GM08714 (cell line): ENCODE data around the gene APOC4.

Experiments used
- H3K4me3 ChIP-seq: fragments of 200-500 bp; sonication (Bioruptor generic); 2 replicates; pipeline ENCODE4 v1.5.1; 2014; ENCODE audit warnings: mild to moderate bottlenecking, low read length, inconsistent platforms
- ZNF274 ChIP-seq: IDR thresholded peaks from 2 replicates; pipeline ENCODE4 v1.6.1; 2012; ENCODE audit warnings: mild to moderate bottlenecking, low read depth, low read length

Gene APOC4, protein sequence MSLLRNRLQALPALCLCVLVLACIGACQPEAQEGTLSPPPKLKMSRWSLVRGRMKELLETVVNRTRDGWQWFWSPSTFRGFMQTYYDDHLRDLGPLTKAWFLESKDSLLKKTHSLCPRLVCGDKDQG

DNA sequence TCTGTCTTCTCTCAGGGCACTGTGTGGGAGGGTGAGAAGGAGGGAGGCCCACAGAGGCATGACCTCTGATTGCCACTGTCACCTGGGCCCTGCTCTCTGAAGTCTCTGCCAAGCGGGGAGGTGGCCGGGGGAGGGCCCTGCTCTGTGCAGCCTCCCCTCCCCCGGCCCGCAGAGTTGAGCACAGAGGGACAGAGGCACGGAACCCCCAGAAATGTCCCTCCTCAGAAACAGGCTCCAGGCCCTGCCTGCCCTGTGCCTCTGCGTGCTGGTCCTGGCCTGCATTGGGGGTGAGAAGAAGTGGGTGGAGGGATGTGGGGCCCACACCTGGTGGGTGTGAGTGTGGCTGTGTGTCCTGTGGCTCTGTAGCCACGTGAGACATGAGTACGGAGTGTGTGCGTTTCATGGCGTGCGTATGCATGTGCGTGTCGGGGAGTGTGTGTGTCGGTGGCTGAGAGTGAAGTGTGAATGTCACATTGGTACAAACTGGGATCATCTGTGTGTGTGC is at the start of gene APOC4:
Gene APOC4 (plus strand): TSS at position 171 of the 505 bp plus-strand sequence. CDS start 41 bp downstream, at position 212.
- TF ChIP-seq ZNF274 = no peak

DNA sequence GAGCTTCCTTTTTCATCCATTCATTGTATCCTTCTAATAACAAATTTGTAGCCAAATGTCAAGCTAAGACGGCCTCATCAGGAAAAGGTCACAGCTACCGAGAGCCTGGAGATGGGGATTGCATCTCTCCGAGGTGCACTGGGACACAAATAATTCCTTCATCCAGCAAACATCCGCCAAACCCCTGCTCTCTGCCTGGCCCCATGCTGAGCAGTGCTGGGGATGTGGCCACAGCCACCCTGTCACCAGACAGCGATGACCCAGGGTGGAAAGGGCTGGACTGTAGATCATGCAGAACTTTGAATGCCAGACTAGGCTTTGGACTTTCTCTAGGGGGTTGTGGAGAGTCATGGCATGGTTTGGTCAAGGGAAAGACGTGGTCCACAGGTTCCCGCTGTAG is 49.1 kb upstream of the APOC4 start:
- TF ChIP-seq ZNF274 = no peak
- H3K4me3 ChIP-seq = no peak overlapping the region; the same call in 1 of the 2 replicates

More for the DNA sequence above, at the start of gene APOC4:
- H3K4me3 ChIP-seq = no peak within 1 kb of the TSS

DNA sequence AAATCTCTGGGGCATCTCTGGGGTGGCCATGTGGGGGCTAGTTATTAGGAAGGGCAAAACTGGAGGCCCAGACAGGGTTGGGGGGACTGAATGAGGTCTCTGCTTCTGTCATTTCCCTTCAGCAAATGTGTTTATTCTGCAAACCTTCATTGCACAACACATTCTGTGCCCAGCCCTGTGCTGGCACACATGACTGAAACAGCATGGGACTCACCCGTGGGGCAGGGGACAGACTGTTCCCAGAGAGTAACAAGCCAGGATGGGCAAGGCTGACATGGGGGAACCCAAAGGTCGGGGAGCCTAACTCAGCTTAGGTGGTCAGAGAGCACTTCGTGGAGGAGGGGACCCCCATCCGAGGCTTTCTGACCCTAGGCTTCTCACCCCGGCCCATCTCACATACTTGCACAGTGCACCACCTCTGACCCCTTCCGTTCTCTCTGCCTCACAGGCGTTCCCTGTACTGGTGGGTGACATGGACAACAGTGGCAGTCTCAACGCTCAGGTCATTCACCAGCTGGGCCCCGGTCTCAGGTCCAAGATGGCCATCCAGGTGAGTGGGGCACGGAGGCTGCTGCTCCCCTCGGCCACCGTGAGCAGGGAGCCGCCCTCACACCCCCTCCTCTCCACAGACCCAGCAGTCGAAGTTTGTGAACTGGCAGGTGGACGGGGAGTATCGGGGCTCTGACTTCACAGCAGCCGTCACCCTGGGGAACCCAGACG is 48.5 kb upstream of the APOC4 start:
- TF ChIP-seq ZNF274 = no peak

DNA sequence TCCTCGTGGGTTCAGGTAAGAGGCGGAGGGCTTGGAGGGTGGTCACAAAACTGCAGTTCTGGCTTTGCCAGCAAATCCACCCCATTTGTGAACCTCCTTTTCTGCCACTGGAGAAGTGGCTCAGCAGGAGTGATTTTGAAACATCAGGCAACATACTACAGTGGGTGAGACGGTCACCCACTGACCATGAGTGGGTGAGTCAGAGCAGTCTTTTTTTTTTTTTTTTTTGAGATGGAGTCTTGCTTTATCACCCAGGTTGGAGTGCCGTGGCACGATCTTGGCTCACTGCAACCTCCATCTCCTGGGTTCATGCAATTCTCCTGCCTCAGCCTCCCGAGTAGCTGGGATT is 48.0 kb upstream of the APOC4 start:
- H3K4me3 ChIP-seq = no peak overlapping the region
- no peak for TF ChIP-seq ZNF274

More for the DNA sequence above, 48.5 kb upstream of the APOC4 start:
- no peak overlapping the region for H3K4me3 ChIP-seq

DNA sequence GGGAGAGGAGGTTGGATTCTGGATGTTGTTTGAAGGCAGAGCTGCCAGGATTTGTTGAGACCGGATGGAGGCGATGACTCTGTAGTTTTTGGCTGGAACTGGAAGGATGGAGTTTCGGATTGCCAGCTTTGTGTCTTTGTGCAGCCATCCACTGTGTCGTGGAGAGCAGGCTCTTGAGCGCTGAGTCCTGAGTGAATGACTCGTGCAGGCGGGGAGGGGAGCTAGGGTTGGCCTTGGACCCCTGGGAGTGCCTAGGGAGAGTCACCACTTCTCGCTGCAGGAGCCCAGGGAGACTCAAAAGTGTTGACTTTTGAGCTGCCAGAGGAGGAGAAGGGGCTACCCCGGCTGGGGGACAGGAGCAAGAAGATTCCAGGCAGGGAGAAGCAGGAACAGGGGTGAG is 47.1 kb upstream of the APOC4 start:
- no peak overlapping the region for H3K4me3 ChIP-seq
- TF ChIP-seq ZNF274 = no peak

DNA sequence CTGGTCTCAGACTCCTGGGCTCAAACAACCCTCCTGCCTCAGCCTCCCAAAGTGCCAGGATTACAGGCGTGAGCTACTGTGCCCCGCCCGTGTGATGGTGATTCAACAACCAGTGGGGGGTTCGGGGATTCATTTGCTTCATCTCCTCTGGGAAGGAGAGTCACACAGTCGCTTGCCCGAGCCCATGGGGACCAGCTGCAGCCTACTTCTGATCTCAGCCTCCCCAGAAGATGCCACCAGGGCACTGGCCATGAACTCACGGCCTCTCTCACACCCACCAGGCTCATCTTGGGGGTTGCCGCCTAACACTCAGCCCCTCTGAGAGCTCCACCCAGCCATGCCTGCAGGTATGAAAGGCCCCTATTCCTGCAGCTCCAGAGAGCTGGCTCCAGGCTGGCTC is 44.2 kb upstream of the APOC4 start:
- H3K4me3 ChIP-seq = no peak overlapping the region
- TF ChIP-seq ZNF274 = no peak

DNA sequence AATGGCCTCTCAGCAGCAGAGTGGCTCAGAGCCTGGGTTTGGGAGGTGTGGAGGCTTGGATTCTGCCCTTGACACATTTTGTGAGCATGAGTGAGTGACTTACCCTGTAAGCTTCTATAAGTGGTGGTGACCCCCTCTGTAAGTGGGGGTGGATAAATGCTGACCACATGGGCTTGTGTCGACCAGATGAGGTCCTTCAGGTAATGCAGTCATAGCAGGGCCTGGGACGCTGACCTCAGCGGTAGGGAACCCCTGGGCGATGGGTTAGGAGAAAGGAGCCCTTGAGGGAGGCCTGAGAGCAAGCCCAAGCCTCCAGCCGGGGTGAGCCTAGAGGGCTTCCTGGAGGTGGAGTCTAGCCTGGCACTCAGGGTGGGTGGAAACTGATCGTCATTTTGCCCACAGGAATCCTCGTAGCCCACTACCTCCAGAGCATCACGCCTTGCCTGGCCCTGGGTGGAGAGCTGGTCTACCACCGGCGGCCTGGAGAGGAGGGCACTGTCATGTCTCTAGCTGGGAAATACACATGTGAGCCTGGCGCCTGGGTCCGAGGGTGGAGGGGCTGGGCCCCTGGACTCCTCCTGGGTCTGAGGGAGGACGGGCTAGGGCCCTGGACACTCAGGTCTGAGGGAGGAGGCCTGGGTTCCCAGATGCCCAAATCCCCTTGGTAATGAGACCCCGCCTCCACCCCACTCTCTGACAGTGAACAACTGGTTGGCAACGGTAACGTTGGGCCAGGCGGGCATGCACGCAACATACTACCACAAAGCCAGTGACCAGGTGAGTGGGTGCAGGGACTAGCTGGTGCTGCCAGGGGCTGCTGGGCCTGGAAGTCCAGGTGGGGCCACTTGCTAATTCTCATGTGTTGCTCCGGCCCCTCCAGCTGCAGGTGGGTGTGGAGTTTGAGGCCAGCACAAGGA is 41.5 kb upstream of the APOC4 start:
- TF ChIP-seq ZNF274 = no peak
- no peak overlapping the region for H3K4me3 ChIP-seq

DNA sequence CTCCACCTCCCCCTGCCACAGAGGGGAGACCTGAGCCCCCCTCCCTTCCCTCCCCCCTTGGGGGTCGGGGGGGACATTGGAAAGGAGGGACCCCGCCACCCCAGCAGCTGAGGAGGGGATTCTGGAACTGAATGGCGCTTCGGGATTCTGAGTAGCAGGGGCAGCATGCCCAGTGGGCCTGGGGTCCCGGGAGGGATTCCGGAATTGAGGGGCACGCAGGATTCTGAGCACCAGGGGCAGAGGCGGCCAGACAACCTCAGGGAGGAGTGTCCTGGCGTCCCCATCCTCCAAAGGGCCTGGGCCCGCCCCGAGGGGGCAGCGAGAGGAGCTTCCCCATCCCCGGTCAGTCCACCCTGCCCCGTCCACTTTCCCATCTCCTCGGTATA is 38.8 kb upstream of the APOC4 start:
- no peak for TF ChIP-seq ZNF274
- H3K4me3 ChIP-seq = no peak overlapping the region

DNA sequence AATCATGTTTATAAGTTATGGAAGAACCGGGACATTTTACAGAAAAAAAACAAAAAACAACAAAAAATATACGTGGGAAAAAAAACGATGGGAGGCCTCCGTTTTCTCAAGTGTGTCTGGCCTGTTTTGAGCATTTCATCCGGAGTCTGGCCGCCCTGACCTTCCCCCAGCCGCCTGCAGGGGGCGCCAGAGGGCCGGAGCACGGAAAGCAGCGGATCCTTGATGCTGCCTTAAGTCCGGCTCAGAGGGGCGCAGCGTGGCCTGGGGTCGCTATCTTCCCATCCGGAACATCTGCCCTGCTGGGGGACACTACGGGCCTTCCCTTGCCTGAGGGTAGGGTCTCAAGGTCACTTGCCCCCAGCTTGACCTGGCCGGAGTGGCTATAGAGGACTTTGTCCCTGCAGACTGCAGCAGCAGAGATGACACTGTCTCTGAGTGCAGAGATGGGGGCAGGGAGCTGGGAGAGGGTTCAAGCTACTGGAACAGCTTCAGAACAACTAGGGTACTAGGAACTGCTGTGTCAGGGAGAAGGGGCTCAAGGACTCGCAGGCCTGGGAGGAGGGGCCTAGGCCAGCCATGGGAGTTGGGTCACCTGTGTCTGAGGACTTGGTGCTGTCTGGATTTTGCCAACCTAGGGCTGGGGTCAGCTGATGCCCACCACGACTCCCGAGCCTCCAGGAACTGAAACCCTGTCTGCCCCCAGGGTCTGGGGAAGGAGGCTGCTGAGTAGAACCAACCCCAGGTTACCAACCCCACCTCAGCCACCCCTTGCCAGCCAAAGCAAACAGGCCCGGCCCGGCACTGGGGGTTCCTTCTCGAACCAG is 38.2 kb upstream of the APOC4 start:
- no peak for TF ChIP-seq ZNF274
- no peak overlapping the region for H3K4me3 ChIP-seq

DNA sequence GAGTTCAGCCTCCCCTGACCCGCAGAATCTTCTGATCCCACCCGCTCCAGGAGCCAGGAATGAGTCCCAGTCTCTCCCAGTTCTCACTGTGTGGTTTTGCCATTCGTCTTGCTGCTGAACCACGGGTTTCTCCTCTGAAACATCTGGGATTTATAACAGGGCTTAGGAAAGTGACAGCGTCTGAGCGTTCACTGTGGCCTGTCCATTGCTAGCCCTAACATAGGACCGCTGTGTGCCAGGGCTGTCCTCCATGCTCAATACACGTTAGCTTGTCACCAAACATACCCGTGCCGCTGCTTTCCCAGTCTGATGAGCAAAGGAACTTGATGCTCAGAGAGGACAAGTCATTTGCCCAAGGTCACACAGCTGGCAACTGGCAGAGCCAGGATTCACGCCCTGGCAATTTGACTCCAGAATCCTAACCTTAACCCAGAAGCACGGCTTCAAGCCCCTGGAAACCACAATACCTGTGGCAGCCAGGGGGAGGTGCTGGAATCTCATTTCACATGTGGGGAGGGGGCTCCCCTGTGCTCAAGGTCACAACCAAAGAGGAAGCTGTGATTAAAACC is 37.5 kb upstream of the APOC4 start:
- no peak for TF ChIP-seq ZNF274
- H3K4me3 ChIP-seq = no peak overlapping the region

DNA sequence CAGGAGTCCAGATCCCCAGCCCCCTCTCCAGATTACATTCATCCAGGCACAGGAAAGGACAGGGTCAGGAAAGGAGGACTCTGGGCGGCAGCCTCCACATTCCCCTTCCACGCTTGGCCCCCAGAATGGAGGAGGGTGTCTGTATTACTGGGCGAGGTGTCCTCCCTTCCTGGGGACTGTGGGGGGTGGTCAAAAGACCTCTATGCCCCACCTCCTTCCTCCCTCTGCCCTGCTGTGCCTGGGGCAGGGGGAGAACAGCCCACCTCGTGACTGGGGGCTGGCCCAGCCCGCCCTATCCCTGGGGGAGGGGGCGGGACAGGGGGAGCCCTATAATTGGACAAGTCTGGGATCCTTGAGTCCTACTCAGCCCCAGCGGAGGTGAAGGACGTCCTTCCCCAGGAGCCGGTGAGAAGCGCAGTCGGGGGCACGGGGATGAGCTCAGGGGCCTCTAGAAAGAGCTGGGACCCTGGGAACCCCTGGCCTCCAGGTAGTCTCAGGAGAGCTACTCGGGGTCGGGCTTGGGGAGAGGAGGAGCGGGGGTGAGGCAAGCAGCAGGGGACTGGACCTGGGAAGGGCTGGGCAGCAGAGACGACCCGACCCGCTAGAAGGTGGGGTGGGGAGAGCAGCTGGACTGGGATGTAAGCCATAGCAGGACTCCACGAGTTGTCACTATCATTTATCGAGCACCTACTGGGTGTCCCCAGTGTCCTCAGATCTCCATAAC is 36.4 kb upstream of the APOC4 start, which contains the start of gene APOE:
Gene APOE (plus strand): TSS at position 360 of the 724 bp plus-strand sequence. CDS start 829 bp downstream, outside the sequence.
- H3K4me3 ChIP-seq = no peak within 1 kb of the TSS
- TF ChIP-seq ZNF274 = no peak

DNA sequence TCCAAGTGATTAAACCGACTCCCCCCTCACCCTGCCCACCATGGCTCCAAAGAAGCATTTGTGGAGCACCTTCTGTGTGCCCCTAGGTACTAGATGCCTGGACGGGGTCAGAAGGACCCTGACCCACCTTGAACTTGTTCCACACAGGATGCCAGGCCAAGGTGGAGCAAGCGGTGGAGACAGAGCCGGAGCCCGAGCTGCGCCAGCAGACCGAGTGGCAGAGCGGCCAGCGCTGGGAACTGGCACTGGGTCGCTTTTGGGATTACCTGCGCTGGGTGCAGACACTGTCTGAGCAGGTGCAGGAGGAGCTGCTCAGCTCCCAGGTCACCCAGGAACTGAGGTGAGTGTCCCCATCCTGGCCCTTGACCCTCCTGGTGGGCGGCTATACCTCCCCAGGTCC is 34.4 kb upstream of the APOC4 start:
- TF ChIP-seq ZNF274 = no peak
- no peak overlapping the region for H3K4me3 ChIP-seq
